GM18511 (cell line): ENCODE measurements around the gene GJD4.

Experiments used
- ATAC-seq: cut with Tn5 transposase; IDR thresholded peaks from one replicate; pipeline ENCODE4 v1.9.1; 2021; ENCODE audit warnings: mild to moderate bottlenecking, moderate library complexity; ENCODE audit not compliant: unreplicated experiment

GJD4 gene

GRCh38 chr10:35644050-35644950 is 39.2 kb downstream of the GJD4 start:
- ATAC-seq, result no peak

- no peak for ATAC-seq
Measured at GRCh38 chr10:35650894-35651293, 45.8 kb downstream of the GJD4 start.

GRCh38 chr10:35652824-35653223 is 47.7 kb downstream of the GJD4 start:
- ATAC-seq, result no peak

GRCh38 chr10:35657621-35658020 is 52.5 kb downstream of the GJD4 start:
- no peak for ATAC-seq
